ENCODE results near the gene DUSP18. TPM values are rescaled to one million over a fixed set of nuclear protein-coding genes. Genes with fewer than 3 reads are reported as not detected.
"Not testable (repeated sequence)": the region's sequence is repeated elsewhere in the genome, so short reads cannot be mapped to it uniquely, and the experiment has no call there.

The DUSP18 gene
- total and polyA plus RNA-seq, 9 of the 15 experiments (the other 6 are each of a cell fraction or from before 2014, with no cell fraction given): 1.00 to 3.7 (median 1.5) TPM

DNA sequence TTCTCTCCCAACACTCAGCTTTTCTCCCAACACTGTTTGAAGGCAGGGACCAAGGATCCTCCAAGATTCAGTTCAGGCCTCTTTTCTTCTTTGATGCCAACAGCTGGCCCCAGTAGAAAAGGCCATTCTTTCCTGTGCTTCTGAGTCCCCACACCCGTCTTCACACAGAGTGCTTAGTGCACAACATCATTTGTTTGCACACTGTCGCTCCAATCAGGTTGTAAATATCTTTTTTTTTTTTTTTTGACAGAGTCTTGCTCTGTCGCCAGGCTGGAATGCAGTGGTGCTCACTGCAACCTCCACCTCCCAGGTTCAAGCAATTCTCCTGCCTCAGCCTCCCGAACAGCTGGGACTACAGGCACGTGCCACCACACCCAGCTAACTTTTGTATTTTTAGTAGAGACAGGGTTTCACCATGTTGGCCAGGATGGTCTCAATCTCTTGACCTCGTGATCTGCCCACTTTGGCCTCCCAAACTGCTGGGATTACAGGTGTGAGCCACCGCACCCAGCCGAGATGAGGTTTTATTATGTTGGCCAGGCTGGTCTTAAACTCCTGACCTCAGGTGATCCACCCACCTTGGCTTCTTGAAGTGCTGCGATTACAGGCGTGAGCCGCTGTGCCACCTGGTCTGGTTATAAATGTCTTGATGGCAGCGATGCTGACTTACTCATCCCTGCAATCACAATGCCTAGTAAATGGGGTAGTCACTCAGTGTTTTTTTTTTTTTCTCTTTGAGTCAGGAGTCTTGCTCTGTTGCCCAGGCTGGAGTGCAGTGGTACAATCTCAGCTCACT lies 12.4 kb upstream of the DUSP18 start:
- H3K9ac ChIP-seq (ENCODE audit: insufficient read depth in 1 of 2, low read depth in 2 of 2, low read length in 2 of 2); BruUV-seq (replicated peaks): not testable (repeated sequence)

DNA sequence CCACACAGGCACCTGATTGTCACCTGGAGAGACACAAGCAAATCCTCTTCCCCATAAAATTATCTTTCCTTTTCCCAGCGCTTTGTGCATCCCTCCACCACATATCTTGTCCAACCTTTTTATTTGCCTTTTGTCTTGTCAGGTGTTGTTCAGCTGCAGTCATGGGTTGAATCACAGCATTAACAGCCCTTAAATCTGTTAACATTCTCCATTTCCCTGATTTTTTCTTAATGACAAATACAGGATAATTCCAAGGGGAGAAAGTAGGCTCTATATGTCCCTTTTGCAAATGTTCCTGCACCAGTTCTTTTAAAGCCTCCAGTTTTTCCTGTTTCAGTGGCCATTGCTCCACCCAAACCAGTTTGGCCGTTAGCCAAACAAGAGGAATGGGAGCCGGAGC lies 8.9 kb upstream of the DUSP18 start:
- H3K9ac ChIP-seq (ENCODE audit: insufficient read depth in 1 of 2, low read depth in 2 of 2, low read length in 2 of 2); BruUV-seq (replicated peaks); H3K4me2 ChIP-seq (ENCODE audit: insufficient read depth, low read length); H3K27me3 ChIP-seq (ENCODE audit: control insufficient read depth in 2 of 2, insufficient read depth in 2 of 2, low read length in 2 of 2); H3K27ac ChIP-seq (ENCODE audit: extremely low read depth, low read depth, low read length); H3K79me2 ChIP-seq (ENCODE audit: control insufficient read depth, insufficient read depth, low read length); in situ Hi-C loops (cut with MboI); ATAC-seq; H3K36me3 ChIP-seq (ENCODE audit: control insufficient read depth, insufficient read depth, low read length); H3K9me1 ChIP-seq (ENCODE audit: control insufficient read depth, insufficient read depth, low read length); intact Hi-C loops (cut with micrococcal nuclease); H4K20me1 ChIP-seq (replicated peaks; ENCODE audit: control insufficient read depth, insufficient read depth, low read length); H2AFZ ChIP-seq (ENCODE audit: low read depth, low read length); FAIRE-seq; CTCF ChIA-PET (ENCODE audit: low intra/inter-chr PET ratio); H3K9me3 ChIP-seq (replicated peaks; ENCODE audit: control insufficient read depth, insufficient read depth, low read depth, low read length); H3K4me3 ChIP-seq; DNase-seq (ENCODE audit: extremely low read depth in 1 of 4, low spot score in 3 of 4): not testable (repeated sequence)
- POLR2A ChIA-PET: interaction anchor here (2.1 kb wide), 1 partner anchor 8 kb away, joined by 5 read pairs; no protein-coding TSS in a partner anchor
- peak; percentile 72 to 82; a peak in 3 of 4 replicates for TF ChIP-seq KDM1A (IDR thresholded peaks at IDR 0.05)
- peak; percentile 59 for TF ChIP-seq NFIC (IDR thresholded peaks at IDR 0.05)
- 28% methylated on average over 3 of the region's 3 CpGs for WGBS (ENCODE audit: insufficient coverage, low coverage, missing lambda C conversion rate)
- peaks cover 15 to 19% of the 10 kb centered on the region in 2 experiments; a peak in 4 of 5 replicates for H3K4me1 ChIP-seq (replicated peaks in 1 of 2; ENCODE audit: control insufficient read depth in 2 of 2, insufficient read depth in 2 of 2, low read length in 2 of 2)

More for the DNA sequence above, 12.4 kb upstream of the DUSP18 start:
- H4K20me1 ChIP-seq (replicated peaks; ENCODE audit: control insufficient read depth, insufficient read depth, low read length); H2AFZ ChIP-seq (ENCODE audit: low read depth, low read length); intact Hi-C loops (cut with micrococcal nuclease); FAIRE-seq; in situ Hi-C loops (cut with MboI); DNase-seq (ENCODE audit: extremely low read depth in 1 of 4, low spot score in 3 of 4); H3K79me2 ChIP-seq (ENCODE audit: control insufficient read depth, insufficient read depth, low read length); ATAC-seq; H3K9me3 ChIP-seq (replicated peaks; ENCODE audit: control insufficient read depth, insufficient read depth, low read depth, low read length); H3K9me1 ChIP-seq (ENCODE audit: control insufficient read depth, insufficient read depth, low read length); H3K27ac ChIP-seq (ENCODE audit: extremely low read depth, low read depth, low read length); H3K4me2 ChIP-seq (ENCODE audit: insufficient read depth, low read length); H3K4me1 ChIP-seq (replicated peaks in 1 of 2; ENCODE audit: control insufficient read depth in 2 of 2, insufficient read depth in 2 of 2, low read length in 2 of 2); CTCF ChIA-PET (ENCODE audit: low intra/inter-chr PET ratio); H3K27me3 ChIP-seq (ENCODE audit: control insufficient read depth in 2 of 2, insufficient read depth in 2 of 2, low read length in 2 of 2); H3K4me3 ChIP-seq; H3K36me3 ChIP-seq (ENCODE audit: control insufficient read depth, insufficient read depth, low read length): not testable (repeated sequence)
- POLR2A ChIA-PET: interaction anchor here (1.2 kb wide), 1 partner anchor 10 kb away, joined by 5 read pairs; no protein-coding TSS in a partner anchor
- WGBS (ENCODE audit: insufficient coverage, low coverage, missing lambda C conversion rate): 50% methylated on average over 7 of the region's 12 CpGs

All from K562 (cell line).